HG02571 (cell line): ENCODE results near the gene MRPS12.
"Not testable (repeated sequence)": the region's sequence is repeated elsewhere in the genome, so short reads cannot be mapped to it uniquely, and the experiment has no call there.

Source experiments
- ATAC-seq: cut with Tn5 transposase; IDR thresholded peaks from one replicate; pipeline ENCODE4 v1.9.1; 2021; ENCODE audit warnings: mild to moderate bottlenecking, moderate library complexity; ENCODE audit not compliant: unreplicated experiment

MRPS12 gene

GRCh38 chr19:38930776-38931520, at the start of gene MRPS12:
TSS of gene MRPS12 (plus strand) at chr19:38930944. CDS start at chr19:38931295, 351 bp downstream.
- peak; percentile 90 for ATAC-seq

DNA sequence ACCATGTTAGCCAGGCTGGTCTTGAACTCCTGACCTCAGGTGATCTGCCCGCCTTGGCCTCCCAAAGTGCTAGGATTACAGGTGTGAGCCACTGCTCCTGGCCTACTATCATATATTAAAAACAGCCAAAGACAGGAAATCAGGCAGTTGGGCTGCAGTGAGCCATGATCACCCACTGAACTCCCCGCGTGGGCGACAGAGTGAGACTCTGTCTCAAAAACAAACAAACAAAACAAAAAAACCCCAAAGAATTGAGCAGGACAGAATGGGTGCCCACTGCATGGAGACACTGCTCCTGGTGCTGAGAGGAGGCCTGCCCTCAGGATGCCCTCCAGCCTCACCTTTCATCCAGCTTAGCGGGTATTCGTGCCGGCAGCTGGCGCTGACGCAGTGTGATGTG, 47.5 kb upstream of the MRPS12 start:
- ATAC-seq = no peak

DNA sequence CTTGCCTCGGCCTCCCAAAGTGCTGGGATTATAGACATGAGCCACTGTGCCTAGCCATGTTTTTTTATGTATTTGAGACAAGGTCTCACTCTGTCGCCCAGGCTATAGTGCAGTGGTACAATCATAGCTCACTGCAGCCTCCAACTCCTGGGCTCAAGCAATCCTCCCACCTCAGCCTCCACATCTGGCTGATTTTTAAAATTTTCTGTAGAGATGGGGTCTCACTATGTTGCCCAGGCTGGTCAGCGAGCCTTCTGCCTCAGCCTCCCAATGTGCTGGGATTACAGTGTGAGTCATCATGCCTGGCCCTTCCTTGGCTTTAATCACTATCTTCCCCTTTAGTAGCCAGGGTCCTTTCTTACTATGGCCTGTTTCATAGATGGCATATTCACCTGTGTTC, 46.1 kb upstream of the MRPS12 start:
- ATAC-seq = not testable (repeated sequence)

DNA sequence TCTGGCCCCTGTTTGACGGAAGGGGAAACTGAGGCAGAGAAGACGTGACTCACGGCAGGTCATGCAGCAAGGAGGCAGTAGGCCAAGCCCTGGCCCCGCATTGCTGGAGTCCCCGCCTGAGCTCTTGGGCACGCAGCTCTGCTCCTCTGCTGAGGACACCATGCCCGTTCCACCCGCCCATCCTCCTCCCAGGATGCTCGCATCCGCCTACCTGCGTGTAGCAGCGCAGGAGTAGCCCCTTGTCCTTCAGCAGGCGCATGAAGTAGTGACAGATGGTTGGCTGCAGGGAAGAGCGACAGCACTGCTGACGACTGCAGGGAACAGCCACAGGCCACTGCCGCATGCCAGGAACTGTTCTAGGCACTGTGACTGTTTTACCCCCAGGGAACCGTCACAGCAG, 41.9 kb upstream of the MRPS12 start:
- no peak for ATAC-seq

DNA sequence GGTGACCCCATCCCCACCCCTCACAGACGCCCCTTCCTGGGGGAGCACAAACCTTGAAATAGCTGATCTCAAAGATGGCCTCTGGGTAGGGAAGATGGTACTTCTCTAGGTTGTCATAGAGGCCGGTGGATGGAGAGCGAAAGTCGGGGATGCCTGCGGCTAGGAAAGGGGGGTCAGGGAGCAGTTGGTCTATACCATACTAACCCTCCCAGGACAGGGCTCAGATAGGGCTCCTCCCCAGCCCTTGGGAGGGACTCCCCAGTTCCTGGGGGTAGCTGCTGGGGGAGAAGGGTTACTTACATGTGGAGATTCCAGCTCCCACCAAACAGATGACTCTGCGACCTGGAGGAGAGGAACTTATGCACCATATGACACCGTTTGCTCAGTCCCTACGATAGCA, 40.9 kb upstream of the MRPS12 start:
- ATAC-seq = no peak

DNA sequence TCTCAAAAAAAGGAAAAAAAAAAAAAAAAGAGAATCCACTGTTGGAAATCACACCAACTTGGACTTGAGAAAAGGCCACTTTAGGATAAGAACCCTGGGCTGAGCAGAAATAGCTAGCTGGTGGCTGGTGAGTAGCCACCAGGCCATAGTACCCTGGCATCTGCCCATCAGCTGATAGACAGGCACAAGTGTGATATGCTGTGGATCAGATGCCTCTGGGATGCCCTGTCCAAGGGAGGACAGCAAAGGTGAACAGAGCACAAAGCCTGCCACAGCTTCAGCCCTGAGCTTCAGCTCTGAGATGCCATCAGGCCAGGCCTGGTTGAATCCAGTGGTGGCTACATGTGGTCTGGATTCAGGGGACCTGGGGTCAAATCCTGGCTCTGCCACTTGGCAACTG, 40.1 kb upstream of the MRPS12 start:
- no peak for ATAC-seq

GRCh38 chr19:38891771-38892170, 39.0 kb upstream of the MRPS12 start:
- no peak for ATAC-seq

- ATAC-seq = no peak
These were observed 37.9 kb upstream of the MRPS12 start for GRCh38 chr19:38892841-38893240.

DNA sequence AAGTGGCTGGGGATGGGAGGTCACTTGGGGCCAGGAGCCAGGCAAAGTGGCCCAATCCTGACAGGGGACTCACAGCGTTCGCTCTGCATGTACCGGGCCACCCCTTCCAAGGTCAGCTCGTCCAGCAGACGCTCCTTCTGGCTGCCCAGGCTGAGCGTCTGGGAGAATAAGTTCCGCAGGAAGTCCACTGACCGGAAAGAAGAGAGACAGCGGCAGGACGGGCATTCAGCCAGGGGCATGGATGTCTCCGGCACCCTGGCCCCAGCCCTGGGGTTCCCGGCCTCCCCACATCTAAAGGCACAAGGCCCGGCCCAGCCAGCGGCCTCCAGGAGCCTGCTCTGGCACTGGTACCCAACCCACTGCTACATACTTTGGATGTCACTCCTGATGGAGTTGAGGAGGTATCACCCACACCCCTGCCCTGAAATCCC, 37.4 kb upstream of the MRPS12 start:
- no peak for ATAC-seq

DNA sequence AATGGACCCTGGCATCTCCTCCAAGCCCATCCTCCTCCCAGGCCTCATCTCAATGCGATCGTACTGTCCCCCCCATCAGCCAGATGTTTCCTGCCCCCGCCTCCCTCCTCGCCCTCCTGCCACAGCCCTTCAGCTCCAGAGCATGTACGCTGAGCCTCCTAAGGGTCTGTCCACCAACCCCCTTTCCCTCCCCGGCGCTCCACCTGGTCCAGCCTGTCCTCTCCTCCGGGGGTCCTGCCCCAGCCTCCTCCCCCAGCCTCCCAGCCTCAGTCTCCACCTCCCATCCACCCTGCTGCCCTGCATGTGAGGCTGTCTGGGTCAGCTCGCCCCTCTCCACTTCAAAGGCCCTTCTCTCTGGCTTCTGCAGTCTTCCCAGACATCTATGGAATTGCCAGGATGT, 35.8 kb upstream of the MRPS12 start:
- no peak for ATAC-seq

DNA sequence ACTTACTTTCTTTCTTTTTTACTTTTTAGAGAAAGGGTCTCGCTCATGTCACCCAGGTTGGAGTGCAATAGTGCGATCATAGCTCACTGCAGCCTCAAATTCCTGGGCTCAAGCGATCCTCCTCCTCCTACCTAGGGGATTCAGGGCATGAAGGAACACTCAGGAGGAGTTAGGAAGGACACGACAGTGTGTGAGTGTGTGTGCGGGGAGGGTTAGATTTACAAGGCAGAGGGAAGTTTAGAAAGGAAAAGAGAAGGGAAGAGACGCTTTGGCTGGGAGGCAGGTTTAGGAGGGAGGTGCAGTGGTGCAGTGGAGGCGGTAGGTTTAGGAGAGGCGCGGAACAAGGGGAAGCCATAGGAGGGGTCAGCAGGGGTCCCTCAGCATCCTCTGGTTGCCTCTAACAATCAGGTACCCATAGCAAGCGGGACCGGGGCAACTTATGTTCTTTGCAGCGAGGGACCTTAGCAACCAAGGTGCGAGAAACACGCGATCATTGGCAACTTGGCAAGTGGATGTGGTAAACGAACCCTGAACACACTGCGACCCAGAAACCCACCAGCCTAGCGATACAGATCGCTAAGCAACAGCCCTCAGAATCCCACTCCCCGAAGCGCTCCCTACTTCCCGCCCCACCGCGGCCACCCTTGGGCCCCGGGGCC, 31.8 kb upstream of the MRPS12 start:
- no peak for ATAC-seq

GRCh38 chr19:38899447-38900201, 31.1 kb upstream of the MRPS12 start, which contains the start of the genes NFKBIB and SIRT2:
TSS of gene NFKBIB (plus strand) at chr19:38899969. CDS start at chr19:38900033, 64 bp downstream.
TSS of gene SIRT2 (minus strand) at chr19:38899618. CDS start at chr19:38899521, 97 bp downstream.
- peak; percentile 88 for ATAC-seq

DNA sequence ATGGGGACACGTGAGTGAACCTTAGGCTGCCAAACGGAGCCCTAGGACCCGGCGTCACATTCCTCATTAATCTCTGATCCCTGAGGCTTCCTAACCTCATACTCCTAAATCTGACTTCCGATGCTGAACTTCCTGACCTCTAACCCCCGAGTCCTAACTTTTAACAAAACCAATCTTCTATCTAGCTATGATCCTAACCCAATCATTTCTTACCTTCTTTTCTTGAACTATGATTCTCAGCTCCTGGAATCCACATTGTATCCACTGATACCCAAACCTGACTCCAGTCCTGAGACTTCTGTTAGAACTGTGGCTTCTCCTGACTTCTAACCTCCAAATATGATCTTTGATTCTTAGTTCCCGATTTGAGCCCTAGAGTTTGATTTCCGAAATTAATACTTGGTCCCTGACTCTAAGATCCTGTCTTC, 30.5 kb upstream of the MRPS12 start:
- no peak for ATAC-seq

GRCh38 chr19:38900743-38901190, 30.0 kb upstream of the MRPS12 start:
- ATAC-seq = no peak

DNA sequence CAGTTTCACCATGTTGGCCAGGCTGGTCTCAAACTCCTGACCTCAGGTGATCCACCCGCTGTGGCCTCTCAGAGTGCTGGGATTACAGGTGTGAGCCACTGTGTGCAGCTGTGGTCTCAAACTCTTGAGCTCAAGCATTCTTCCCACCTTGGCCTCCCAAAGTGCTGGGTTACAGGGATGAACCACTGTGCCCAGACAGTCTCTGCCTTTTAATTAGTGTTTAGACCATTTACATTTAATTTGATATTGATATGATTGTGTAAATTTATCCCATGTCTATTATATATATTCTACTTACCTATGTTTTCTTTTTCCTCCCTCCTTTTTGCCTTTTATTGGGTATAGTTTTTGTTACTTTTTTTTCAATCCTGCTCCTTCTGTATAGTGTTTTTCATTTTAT, 29.1 kb upstream of the MRPS12 start:
- ATAC-seq = no peak

- no peak for ATAC-seq
These were observed 25.9 kb upstream of the MRPS12 start for GRCh38 chr19:38904581-38905539.

- no peak for ATAC-seq
These were observed 25.1 kb upstream of the MRPS12 start for GRCh38 chr19:38905620-38906019.

GRCh38 chr19:38907227-38907626, 23.5 kb upstream of the MRPS12 start:
- ATAC-seq = no peak

GRCh38 chr19:38907670-38908069, 23.1 kb upstream of the MRPS12 start:
- no peak for ATAC-seq

- no peak for ATAC-seq
These were observed 21.8 kb upstream of the MRPS12 start for GRCh38 chr19:38908911-38909310.
